Activated CD8-positive, alpha-beta T cell treated with anti-CD3 and anti-CD28 coated beads, Interleukin-2, amount 10 ng/mL, durations not matched to agents 7 days and 5 days (primary cell): Measurements from ENCODE around the gene OR52H1. TPM values are rescaled to one million over a fixed set of nuclear protein-coding genes. Genes with fewer than 3 reads are reported as not detected.

Experiments
- ATAC-seq: fragments of 150-1000 bp; cut with Tn5 transposase; one replicate; pipeline ENCODE4 v1.10.0; 2021; ENCODE audit warnings: moderate library complexity
- CTCF ChIA-PET: fragments of 350-600 bp; sonication (Branson Sonifier 250); formaldehyde crosslinking; loops from one replicate; lab custom pipeline; 2021; ENCODE audit warnings: antibody characterized with exemption; lab: Charles Lee
- POLR2A ChIA-PET: fragments of 350-600 bp; sonication (Branson Sonifier 250); formaldehyde crosslinking; loops from one replicate; lab custom pipeline; 2021; ENCODE audit warnings: antibody characterized with exemption; lab: Charles Lee
- DNase-seq: peaks from one replicate; pipeline ENCODE4 v3.0.0-alpha.2; 2020
- H3K27ac Mint-ChIP-seq: one replicate; pipeline ENCODE4 v1.8.0; 2021; ENCODE audit warnings: mild to moderate bottlenecking, mixed read lengths
- H3K27me3 Mint-ChIP-seq: one replicate; pipeline ENCODE4 v1.8.0; 2021; ENCODE audit warnings: low read depth, mixed read lengths
- H3K36me3 Mint-ChIP-seq: one replicate; pipeline ENCODE4 v1.8.0; 2021; ENCODE audit warnings: low read depth, mixed read lengths
- H3K4me1 Mint-ChIP-seq: one replicate; pipeline ENCODE4 v1.8.0; 2021; ENCODE audit warnings: low read depth, mixed read lengths
- H3K4me3 Mint-ChIP-seq: one replicate; pipeline ENCODE4 v1.8.0; 2021; ENCODE audit warnings: mild to moderate bottlenecking, mixed read lengths
- H3K9me3 Mint-ChIP-seq: one replicate; pipeline ENCODE4 v1.8.0; 2022; ENCODE audit warnings: mixed read lengths; ENCODE audit not compliant: insufficient read depth
- total RNA-seq, 2 experiments: library from RNA; stranded (reverse); gene quantifications; one replicate each; pipeline ENCODE4 v1.2.3, GENCODE V29; 2021

Gene OR52H1
- total RNA-seq, 2 experiments from 2014 or later: not detected

DNA sequence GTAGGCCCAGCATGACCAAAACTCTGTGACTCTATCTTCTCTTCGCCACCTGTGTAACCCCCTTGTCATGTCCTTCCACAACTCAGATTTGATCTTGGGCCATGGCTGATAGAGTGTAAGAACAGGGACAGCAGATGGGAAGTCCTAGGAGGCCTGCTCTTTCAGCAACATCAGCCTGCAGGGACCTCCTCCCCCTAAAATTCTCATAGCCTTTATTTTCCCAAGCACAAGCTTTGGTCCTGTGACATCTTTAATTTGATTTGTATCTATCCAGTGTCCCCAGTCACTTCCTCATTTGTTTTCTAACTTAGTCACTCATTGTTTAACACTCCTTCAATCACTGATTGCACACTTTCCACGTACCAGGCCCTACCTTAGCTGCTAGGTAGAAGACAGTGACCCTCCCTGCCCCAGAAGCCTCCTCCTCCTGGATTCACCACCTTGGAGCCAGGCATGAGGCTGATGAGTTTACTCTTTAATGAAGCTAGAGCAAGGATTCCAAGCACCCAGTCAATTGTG, 43.9 kb downstream of the OR52H1 start:
- Mint-ChIP-seq H3K4me3 (no peak overlapping the region), H3K27ac (no peak overlapping the region), H3K36me3 (no peaks in the 10 kb centered on the region), H3K27me3 (peaks cover 9% of the 10 kb centered on the region), H3K9me3 (no peaks in the 10 kb centered on the region), H3K4me1 (no peaks in the 10 kb centered on the region)
- ATAC-seq: no peak
- ChIA-PET CTCF (interaction anchor here (2.3 kb wide), 1 partner anchor 28 kb away, joined by 7 read pairs; no protein-coding TSS in a partner anchor), POLR2A (no interaction called here)
- no peak for DNase-seq

- H3K4me3 Mint-ChIP-seq: no peak overlapping the region
- POLR2A ChIA-PET: no interaction called here
- no peak for DNase-seq
- no peaks in the 10 kb centered on the region for H3K36me3 Mint-ChIP-seq
- peaks cover 12% of the 10 kb centered on the region for H3K27me3 Mint-ChIP-seq
- H3K4me1 Mint-ChIP-seq: no peaks in the 10 kb centered on the region
- no peaks in the 10 kb centered on the region for H3K9me3 Mint-ChIP-seq
- CTCF ChIA-PET: no interaction called here
- H3K27ac Mint-ChIP-seq: no peak overlapping the region
- ATAC-seq: no peak
Observed at GRCh38 chr11:5500393-5500801, 47.9 kb downstream of the OR52H1 start.

DNA sequence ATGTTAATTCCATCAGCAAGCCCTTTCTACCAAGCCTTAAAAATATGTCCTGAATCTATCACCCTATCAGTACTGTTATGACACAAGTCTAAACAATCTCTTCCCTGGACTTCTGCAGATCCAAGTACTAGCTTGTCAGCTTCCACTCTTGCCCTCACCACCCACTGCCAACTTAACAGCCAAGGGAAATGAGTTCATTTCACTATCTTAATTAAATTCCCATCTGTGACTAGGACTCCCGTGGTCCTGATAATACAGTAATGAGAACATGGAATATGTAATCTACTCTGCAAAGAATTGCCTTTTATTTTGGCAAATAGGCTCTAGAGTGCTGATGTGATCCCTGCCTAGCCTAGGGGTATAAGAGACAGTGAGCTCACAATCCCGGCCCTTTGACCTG, 48.7 kb downstream of the OR52H1 start:
- Mint-ChIP-seq H3K36me3 (no peaks in the 10 kb centered on the region), H3K27ac (no peak overlapping the region), H3K4me3 (no peak overlapping the region), H3K9me3 (no peaks in the 10 kb centered on the region), H3K27me3 (peaks cover 12% of the 10 kb centered on the region), H3K4me1 (no peaks in the 10 kb centered on the region)
- ATAC-seq (no peak), DNase-seq (no peak)
- ChIA-PET CTCF (no interaction called here), POLR2A (no interaction called here)

Other genes starting within 250 kb of the OR52H1 start
- gene OR51B4, start 246.6 kb downstream of the OR52H1 start, total RNA-seq: not detected
- not detected for gene OR51B2, start 224.2 kb downstream of the OR52H1 start, total RNA-seq
- not detected for gene OR51B5, start 205.0 kb downstream of the OR52H1 start, total RNA-seq
- gene OR51B6, start 197.0 kb downstream of the OR52H1 start, total RNA-seq: not detected
- gene OR51M1, start 164.7 kb downstream of the OR52H1 start, total RNA-seq: not detected
- gene OR51Q1, start 126.4 kb downstream of the OR52H1 start, total RNA-seq: not detected
- gene OR51I1, start 107.0 kb downstream of the OR52H1 start, total RNA-seq: not detected
- gene OR51I2, start 99.2 kb downstream of the OR52H1 start, total RNA-seq: not detected
- not detected for gene OR52D1, start 59.9 kb downstream of the OR52H1 start, total RNA-seq
- not detected for gene UBQLN3, start 38.6 kb downstream of the OR52H1 start, total RNA-seq
- gene UBQLNL, start 31.8 kb downstream of the OR52H1 start, total RNA-seq: under 1 TPM in 1 of 2 experiments, not detected in 1; 0.23 TPM
- not detected for gene OR52B6, start 32.3 kb upstream of the OR52H1 start, total RNA-seq
- under 1 TPM; 0.47 to 0.58 TPM for gene TRIM6, start 48.1 kb upstream of the OR52H1 start, total RNA-seq
- gene TRIM34, start 76.5 kb upstream of the OR52H1 start, total RNA-seq: 10 to 100 TPM; 11.9 to 12.3 TPM
- gene TRIM5, start 136.5 kb upstream of the OR52H1 start, total RNA-seq: 10 to 100 TPM; 28.1 to 33.4 TPM
- gene TRIM22, start 141.2 kb upstream of the OR52H1 start, total RNA-seq: 100 to 1,000 TPM; 228 to 242 TPM
- under 1 TPM; 0.16 to 0.34 TPM for gene OR56B1, start 187.9 kb upstream of the OR52H1 start, total RNA-seq
- under 1 TPM; 0.63 to 0.71 TPM for gene OR52N4, start 205.7 kb upstream of the OR52H1 start, total RNA-seq
- not detected for gene OR52N5, start 234.8 kb upstream of the OR52H1 start, total RNA-seq
- not detected for gene OR52N1, start 242.7 kb upstream of the OR52H1 start, total RNA-seq